Measurements from ENCODE around the gene CXADR.
A peak's percentile ranks its signal among the peaks of the same experiment; 100 is the strongest.

The CXADR gene

DNA sequence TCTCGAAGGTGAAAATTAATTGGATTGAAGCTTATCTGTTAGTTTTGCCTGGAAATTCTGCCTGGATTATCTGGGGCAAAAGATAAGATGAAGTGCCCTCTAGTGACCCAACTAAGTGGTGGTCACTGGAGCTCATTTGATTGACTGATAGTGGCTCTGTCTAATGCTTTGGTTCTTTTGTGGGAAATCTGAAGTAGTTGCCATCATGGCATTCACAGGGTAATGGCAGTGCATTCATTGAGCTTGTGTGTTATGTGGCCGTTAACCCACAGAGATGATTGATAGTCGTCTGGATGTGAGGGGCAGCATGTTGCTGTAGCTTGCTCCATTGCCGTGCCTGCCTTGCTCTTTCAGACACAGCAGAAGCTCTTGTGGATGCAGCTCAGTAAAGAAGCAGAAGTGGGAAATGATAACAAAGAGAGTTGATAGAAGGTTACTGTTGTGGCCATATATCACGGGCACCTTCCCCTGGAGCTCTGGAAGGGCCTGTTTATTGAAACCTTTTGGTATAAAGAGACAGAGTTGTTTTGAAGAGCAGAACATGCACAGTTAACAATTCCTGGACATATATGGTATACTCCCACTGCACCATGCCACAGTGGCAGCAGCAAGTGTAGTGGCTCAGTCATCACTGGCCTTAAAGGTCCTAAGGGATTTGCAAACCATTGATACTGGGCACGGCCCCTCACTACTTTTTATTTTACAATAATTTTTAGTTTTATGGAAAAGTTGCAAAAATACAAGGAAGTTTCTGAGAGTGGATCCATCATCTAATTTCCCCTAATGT, 42.0 kb downstream of the CXADR start:
- H3K27ac ChIP-seq = no peak overlapping the region
- H3K4me1 ChIP-seq = no peaks in the 10 kb centered on the region
- H3K9ac ChIP-seq = no peak overlapping the region
- no peaks in the 10 kb centered on the region for H3K27me3 ChIP-seq (ENCODE audit: control insufficient read depth, insufficient read depth, low read length)
- no peak overlapping the region for H2AFZ ChIP-seq
- no peaks in the 10 kb centered on the region for H3K79me2 ChIP-seq
- no peak overlapping the region for H3K4me3 ChIP-seq (ENCODE audit: low read depth, low read length)
- TF ChIP-seq, protein P1, sequence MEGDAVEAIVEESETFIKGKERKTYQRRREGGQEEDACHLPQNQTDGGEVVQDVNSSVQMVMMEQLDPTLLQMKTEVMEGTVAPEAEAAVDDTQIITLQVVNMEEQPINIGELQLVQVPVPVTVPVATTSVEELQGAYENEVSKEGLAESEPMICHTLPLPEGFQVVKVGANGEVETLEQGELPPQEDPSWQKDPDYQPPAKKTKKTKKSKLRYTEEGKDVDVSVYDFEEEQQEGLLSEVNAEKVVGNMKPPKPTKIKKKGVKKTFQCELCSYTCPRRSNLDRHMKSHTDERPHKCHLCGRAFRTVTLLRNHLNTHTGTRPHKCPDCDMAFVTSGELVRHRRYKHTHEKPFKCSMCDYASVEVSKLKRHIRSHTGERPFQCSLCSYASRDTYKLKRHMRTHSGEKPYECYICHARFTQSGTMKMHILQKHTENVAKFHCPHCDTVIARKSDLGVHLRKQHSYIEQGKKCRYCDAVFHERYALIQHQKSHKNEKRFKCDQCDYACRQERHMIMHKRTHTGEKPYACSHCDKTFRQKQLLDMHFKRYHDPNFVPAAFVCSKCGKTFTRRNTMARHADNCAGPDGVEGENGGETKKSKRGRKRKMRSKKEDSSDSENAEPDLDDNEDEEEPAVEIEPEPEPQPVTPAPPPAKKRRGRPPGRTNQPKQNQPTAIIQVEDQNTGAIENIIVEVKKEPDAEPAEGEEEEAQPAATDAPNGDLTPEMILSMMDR (IDR thresholded peaks at IDR 0.05) = peak; percentile 20
- H3K9me3 ChIP-seq (ENCODE audit: control insufficient read depth, low read length) = no peaks in the 10 kb centered on the region
- H3K36me3 ChIP-seq (ENCODE audit: control insufficient read depth, insufficient read depth, low read length) = no peaks in the 10 kb centered on the region
- H3K4me2 ChIP-seq (ENCODE audit: low read length) = no peak overlapping the region

DNA sequence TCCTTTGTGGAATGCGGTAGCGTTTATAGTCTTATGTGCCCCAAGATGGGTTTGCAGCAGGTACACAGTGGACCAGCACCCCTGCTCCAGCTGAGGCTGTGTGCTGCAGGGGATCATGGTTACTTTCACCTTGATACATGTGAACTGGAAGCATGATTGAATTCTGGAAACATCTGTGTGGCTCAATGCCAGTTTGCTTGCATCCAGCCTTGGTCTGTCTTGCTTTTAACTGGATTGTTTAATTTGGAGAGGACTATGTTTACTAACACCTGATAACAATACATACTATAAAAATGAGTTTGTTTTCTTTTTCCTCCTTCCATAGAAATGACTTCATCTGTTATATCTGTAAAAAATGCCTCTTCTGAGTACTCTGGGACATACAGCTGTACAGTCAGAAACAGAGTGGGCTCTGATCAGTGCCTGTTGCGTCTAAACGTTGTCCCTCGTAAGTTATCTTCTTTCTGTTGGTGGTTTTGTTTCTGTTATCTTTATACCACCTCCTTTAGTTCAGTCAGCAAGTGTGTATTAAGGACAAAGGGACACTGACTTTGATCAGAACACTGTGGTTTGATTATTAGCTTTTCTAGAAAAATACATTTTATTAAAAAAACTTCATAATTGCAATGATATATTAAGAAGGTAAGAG, 47.7 kb downstream of the CXADR start:
- no peak overlapping the region for H3K27ac ChIP-seq
- H3K79me2 ChIP-seq = no peaks in the 10 kb centered on the region
- H2AFZ ChIP-seq = no peak overlapping the region
- no peaks in the 10 kb centered on the region for H3K9me3 ChIP-seq (ENCODE audit: control insufficient read depth, low read length)
- no peak overlapping the region for H3K4me2 ChIP-seq (ENCODE audit: low read length)
- no peak overlapping the region for H3K9ac ChIP-seq
- TF ChIP-seq, protein P1 (IDR thresholded peaks at IDR 0.05) = no peak
- H3K4me3 ChIP-seq (ENCODE audit: low read depth, low read length) = no peak overlapping the region
- no peaks in the 10 kb centered on the region for H3K36me3 ChIP-seq (ENCODE audit: control insufficient read depth, insufficient read depth, low read length)
- H3K27me3 ChIP-seq (ENCODE audit: control insufficient read depth, insufficient read depth, low read length) = no peaks in the 10 kb centered on the region
- no peaks in the 10 kb centered on the region for H3K4me1 ChIP-seq

DNA sequence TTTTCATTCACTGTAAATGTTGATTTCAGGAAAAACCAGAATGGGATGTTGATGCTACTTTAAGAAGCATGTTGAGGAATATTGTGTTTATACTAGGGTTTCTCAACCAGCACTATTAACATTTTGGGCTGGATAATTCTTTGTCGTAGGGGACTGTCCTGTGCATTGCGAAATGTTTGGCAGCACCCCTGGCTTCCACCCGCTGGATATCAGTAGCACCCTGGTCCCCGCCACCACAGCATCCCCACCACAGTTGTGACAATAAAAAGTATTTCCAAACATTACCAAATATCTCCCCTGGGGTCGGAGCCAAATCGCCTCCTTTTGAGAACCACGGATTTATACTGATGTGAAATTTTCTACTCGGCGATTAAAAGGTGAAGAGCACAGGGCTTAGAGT, 57.9 kb downstream of the CXADR start:
- H3K36me3 ChIP-seq (ENCODE audit: control insufficient read depth, insufficient read depth, low read length) = no peaks in the 10 kb centered on the region
- H3K27me3 ChIP-seq (ENCODE audit: control insufficient read depth, insufficient read depth, low read length) = no peaks in the 10 kb centered on the region
- H3K9me3 ChIP-seq (ENCODE audit: control insufficient read depth, low read length) = no peaks in the 10 kb centered on the region
- no peak overlapping the region for H3K4me3 ChIP-seq (ENCODE audit: low read depth, low read length)
- TF ChIP-seq, protein P1 (IDR thresholded peaks at IDR 0.05) = no peak
- no peak overlapping the region for H3K9ac ChIP-seq
- H2AFZ ChIP-seq = no peak overlapping the region
- H3K4me2 ChIP-seq (ENCODE audit: low read length) = no peak overlapping the region
- no peak overlapping the region for H3K27ac ChIP-seq
- H3K79me2 ChIP-seq = no peaks in the 10 kb centered on the region
- H3K4me1 ChIP-seq = no peaks in the 10 kb centered on the region

DNA sequence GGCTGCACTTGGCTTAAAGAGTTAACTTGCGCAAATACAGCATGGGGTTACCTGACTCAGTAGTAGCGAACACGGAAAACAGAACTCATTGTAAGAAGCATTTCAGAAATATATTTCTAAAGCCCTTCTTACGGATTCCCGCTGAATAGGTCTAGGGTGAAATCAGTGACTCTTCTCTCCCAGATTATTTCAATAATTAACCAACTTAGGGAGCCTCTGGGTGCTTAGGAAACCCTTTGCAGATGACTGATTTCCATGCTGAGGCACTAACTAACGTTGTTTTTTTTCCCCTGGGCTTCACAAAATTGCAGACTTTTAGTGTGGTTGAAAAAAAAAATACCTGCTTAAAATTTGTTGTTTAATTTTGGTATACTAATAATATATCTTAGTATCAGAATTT, 59.6 kb downstream of the CXADR start:
- Histone ChIP-seq H3K79me2 (no peaks in the 10 kb centered on the region), H3K36me3 (ENCODE audit: control insufficient read depth, insufficient read depth, low read length) (no peaks in the 10 kb centered on the region), H3K4me3 (ENCODE audit: low read depth, low read length) (no peak overlapping the region), H3K9me3 (ENCODE audit: control insufficient read depth, low read length) (no peaks in the 10 kb centered on the region), H2AFZ (no peak overlapping the region), H3K27me3 (ENCODE audit: control insufficient read depth, insufficient read depth, low read length) (no peaks in the 10 kb centered on the region), H3K27ac (no peak overlapping the region), H3K4me2 (ENCODE audit: low read length) (no peak overlapping the region), H3K4me1 (no peaks in the 10 kb centered on the region), H3K9ac (no peak overlapping the region)
- TF ChIP-seq, protein P1 (IDR thresholded peaks at IDR 0.05) = no peak
